Gastroesophageal sphincter (tissue), 3 donors: ENCODE measurements around the gene GPR137B.

ENCODE experiments used
- POLR2A ChIP-seq, 2 donors: fragments of 450-650 bp; IDR thresholded peaks; one replicate each; pipeline ENCODE4 v1.6.1; 2017; ENCODE audit warnings: antibody characterized with exemption in 2 of 2, mild to moderate bottlenecking in 2 of 2, moderate library complexity in 1 of 2
- TF ChIP-seq, protein P1 (sequence below), 4 experiments: fragments of 200-600 bp in 2 of 4; fragments of 450-650 bp in 2 of 4; sonication (generic) in 1 of 4; IDR thresholded peaks; one replicate each; pipeline ENCODE4 v1.5.1; 2017 to 2019; ENCODE audit warnings: antibody characterized with exemption in 4 of 4, mild to moderate bottlenecking in 2 of 4, moderate library complexity in 2 of 4

DNA sequence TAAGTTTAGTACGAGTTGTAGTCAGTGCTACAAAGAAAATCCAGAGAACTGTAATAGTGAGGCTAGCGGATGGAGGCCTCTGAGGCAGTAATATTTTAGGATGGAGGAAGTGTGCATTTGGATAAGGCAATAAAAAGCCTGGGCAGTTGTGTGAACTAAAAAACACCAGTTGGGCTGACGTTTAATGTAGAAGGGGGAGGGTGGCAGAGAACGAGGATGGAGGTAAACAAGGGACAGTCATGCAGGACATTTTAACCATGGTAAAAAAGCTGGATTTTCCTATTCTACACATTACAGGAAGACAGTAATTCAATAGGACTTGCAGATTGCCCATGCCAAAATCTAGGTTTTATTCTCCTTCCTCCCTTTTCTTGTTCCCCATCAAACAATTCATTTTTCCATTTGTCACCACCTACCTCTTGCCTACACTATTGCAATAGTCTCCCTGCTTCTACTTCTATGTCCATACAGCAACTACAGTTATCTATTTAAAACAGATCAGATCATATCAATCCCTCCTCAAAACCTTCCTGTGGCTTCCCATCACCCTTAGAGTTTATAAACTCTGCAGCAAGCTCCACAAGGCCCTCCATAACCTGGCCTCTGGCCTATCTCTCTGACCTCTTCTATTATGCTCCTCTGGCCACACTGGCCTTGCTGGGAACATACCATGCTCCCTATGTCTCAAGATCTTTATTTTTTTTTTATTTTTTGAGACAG, 111.7 kb downstream of the GPR137B start:
- TF ChIP-seq, protein P1, sequence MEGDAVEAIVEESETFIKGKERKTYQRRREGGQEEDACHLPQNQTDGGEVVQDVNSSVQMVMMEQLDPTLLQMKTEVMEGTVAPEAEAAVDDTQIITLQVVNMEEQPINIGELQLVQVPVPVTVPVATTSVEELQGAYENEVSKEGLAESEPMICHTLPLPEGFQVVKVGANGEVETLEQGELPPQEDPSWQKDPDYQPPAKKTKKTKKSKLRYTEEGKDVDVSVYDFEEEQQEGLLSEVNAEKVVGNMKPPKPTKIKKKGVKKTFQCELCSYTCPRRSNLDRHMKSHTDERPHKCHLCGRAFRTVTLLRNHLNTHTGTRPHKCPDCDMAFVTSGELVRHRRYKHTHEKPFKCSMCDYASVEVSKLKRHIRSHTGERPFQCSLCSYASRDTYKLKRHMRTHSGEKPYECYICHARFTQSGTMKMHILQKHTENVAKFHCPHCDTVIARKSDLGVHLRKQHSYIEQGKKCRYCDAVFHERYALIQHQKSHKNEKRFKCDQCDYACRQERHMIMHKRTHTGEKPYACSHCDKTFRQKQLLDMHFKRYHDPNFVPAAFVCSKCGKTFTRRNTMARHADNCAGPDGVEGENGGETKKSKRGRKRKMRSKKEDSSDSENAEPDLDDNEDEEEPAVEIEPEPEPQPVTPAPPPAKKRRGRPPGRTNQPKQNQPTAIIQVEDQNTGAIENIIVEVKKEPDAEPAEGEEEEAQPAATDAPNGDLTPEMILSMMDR (IDR thresholded peaks at IDR 0.05), result no peak
- no peak for TF ChIP-seq POLR2A (IDR thresholded peaks at IDR 0.05)
